ENCODE measurements around the gene MLEC. TPM values are rescaled to one million over a fixed set of nuclear protein-coding genes. Genes with fewer than 3 reads are reported as not detected.

Gene MLEC
- total RNA-seq, 1 donor from 2014 or later: 35.5 TPM

GRCh38 chr12:120689397-120690082, 2.6 kb downstream of the MLEC start:
- FAIRE-seq: no peak
- no peak for DNase-seq (ENCODE audit: low spot score in 2 of 2)

DNA sequence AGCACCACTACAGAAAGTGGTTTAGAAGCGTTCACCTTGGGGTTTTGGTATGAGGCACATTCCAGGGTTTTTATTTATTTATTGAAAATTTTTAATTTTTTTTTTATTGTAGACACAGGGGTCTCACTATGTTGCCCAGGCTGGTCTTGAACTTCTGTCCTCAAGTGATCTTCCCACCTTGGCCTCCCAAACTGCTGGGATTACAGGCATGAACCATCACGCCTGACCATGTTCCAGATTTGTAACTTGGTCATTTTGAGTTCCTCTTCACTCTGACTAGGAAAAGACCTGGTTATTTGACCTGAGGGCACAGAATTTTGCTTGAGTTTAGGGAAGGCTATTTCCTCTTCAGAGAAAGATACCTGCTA, 3.1 kb downstream of the MLEC start:
- no peak for FAIRE-seq

DNA sequence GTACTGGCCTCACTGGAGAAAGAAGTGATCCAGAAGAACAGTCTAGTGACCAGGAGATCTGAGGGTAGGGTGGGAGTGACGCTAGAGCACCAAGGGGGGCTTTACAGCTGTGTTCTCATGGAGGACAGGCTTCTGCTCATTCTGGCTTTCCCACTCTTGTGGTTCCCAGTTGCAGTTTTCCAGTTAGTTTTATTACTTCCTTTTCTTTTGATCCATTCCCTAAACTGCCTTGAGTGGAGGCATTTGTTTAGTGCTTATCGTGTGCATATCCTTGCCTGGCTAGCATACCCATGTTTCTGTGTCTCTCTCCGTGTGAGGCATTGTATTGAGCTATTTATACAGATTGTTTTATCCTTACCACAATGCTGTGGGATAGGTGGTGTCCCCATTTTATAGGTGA, 4.0 kb downstream of the MLEC start:
- DNase-seq (ENCODE audit: low spot score in 2 of 2): no peak
- no peak for FAIRE-seq

More for the DNA sequence above, 3.1 kb downstream of the MLEC start:
- no peak for DNase-seq (ENCODE audit: low spot score in 2 of 2)

GRCh38 chr12:120692524-120693033, 5.6 kb downstream of the MLEC start:
- FAIRE-seq (no peak), DNase-seq (ENCODE audit: low spot score in 2 of 2) (no peak)

GRCh38 chr12:120693848-120694247, 6.9 kb downstream of the MLEC start:
- DNase-seq (ENCODE audit: low spot score in 2 of 2): no peak
- no peak for FAIRE-seq

DNA sequence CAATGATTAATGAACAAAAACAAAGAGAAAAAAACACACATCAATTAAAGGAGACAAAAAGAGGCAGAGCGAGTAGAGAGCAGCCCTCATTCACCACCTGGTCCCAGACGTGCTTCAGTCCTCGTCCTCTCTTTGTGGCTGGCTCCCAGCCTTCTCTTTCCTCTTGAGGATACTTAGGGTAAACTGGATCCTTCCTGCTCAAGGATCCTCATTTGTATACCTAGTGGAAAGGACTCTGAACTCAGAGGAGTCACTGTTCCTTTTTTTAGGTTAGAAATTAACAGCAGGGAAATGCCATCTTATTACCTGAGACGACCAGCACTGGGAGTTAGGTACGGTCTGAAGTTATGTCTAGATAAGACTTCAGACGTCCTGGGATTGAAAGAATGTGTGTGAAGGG, 9.7 kb downstream of the MLEC start:
- FAIRE-seq (no peak), DNase-seq (ENCODE audit: low spot score in 2 of 2) (no peak)

DNA sequence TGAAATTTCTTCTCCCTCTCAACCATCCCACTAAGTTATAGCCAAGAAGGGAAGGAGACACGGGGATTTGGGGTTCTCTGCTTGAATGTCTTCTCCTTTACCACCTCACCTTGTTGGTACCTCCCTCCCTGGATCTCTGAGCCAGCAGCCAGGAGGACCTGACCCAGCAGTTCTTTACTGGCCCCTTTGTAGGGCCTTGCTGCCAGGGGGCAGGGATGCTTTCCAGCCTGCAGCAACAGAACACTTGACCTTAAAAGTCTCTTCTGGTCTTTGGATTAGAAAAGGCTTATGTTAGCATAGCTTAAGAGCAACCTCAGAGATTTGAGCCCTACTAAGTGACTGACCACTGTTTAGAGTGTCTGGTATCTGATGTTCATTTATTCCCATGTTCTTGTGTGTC, 10.4 kb downstream of the MLEC start:
- FAIRE-seq (no peak), DNase-seq (ENCODE audit: low spot score in 2 of 2) (no peak)

- no peak for DNase-seq (ENCODE audit: low spot score in 2 of 2)
- FAIRE-seq: no peak
Observed at GRCh38 chr12:120698665-120699064, 11.7 kb downstream of the MLEC start.

- FAIRE-seq (no peak), DNase-seq (ENCODE audit: low spot score in 2 of 2) (no peak)
Observed at GRCh38 chr12:120699553-120699952, 12.6 kb downstream of the MLEC start.

GRCh38 chr12:120700886-120701285, 13.9 kb downstream of the MLEC start:
- FAIRE-seq: no peak
- no peak for DNase-seq (ENCODE audit: low spot score in 2 of 2)

DNA sequence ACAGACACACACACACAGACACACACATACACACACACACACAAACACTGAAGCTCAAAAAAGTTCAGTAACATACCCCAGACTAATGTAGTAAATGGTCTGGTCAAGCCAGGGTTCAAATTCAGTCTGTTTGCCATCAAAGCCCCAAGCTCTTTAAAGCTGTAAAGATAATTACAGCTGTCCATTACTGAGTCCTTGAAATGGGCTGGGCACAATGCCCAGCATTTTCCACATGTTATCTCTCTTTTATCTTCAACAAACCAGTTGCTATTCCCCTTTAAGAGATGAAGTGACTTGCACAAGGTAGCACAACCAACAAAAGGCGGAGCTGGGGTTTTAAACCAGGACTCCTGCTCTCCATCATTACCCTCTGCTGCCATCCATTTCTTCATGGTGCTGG, 15.7 kb downstream of the MLEC start:
- FAIRE-seq: no peak
- no peak for DNase-seq (ENCODE audit: low spot score in 2 of 2)

DNA sequence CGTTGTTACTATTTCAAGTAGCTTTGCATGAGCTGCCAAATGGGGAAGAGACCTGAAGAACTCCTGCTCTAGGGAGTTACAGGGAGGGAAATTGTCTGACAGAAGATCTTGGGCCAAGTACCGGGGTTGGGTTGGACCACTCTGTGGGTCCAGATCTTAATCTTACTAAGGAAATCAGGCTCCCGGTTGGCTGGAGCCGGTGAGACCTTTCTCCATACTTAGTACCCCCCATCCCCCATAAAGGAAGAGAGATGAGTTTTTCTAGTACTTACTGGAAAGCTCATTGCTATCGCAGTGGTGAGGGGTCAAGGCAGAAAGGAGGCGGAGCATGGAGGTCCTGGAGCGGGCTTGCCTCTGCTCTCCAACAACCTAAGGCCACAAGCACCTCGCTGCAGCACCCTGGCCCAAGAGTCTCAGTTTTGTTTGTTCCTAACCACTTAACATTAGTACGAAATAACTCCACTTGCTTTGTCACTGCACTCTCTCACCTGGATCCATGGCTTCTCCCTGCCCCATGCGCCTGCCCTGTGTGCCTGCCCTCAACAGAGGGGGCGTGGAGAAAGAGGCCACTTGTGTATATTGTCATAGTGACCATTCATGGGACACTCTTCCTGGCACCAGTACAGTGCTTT, 16.5 kb downstream of the MLEC start:
- FAIRE-seq: no peak

GRCh38 chr12:120705618-120706017, 18.7 kb downstream of the MLEC start:
- no peak for DNase-seq (ENCODE audit: low spot score in 2 of 2)
- FAIRE-seq: no peak

More for the DNA sequence above, 16.5 kb downstream of the MLEC start:
- no peak for DNase-seq (ENCODE audit: low spot score in 2 of 2)

- DNase-seq (ENCODE audit: low spot score in 2 of 2) (no peak), FAIRE-seq (no peak)
Observed at GRCh38 chr12:120706029-120706428, 19.1 kb downstream of the MLEC start.

GRCh38 chr12:120708651-120709050, 21.7 kb downstream of the MLEC start:
- DNase-seq (ENCODE audit: low spot score in 2 of 2) (no peak), FAIRE-seq (no peak)

DNA sequence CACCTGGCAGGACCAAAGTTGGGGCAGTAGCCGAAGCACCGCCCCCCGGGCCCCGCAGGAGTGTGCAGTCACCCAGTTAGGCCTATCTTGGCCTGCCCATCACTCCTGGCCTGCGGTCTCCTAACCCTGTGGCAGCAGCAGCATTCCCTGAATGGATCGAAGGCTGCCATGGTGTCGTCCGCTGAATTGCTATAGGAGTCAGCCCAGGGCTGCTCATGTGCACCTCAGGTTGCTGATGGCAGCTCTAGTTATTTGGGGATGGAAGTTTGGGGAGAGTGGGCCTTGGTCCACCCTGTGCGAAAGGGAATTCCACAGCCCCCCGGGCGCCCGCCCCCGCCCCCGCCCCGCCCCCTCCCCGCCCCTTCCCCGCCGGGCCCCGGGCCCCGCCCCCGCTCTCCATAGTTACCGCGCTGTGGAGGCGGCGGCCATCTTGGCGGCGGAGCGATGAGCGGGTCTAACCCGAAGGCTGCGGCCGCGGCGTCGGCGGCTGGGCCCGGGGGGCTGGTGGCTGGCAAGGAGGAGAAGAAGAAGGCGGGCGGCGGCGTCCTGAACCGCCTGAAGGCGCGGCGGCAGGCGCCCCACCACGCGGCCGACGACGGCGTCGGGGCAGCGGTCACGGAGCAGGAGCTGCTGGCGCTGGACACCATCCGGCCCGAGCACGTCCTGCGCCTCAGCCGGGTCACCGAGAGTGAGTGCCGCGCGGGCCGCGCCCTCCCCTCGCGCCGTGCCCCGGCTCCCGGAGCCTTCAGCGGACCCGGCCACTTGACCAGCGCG, 23.3 kb downstream of the MLEC start, which contains the start of gene UNC119B:
TSS of gene UNC119B (plus strand) at position 428 of the 774 bp plus-strand sequence. CDS start at position 445, 17 bp downstream.
- no peak for FAIRE-seq
- DNase-seq (ENCODE audit: low spot score in 2 of 2): peak; percentile 86 to 90

DNA sequence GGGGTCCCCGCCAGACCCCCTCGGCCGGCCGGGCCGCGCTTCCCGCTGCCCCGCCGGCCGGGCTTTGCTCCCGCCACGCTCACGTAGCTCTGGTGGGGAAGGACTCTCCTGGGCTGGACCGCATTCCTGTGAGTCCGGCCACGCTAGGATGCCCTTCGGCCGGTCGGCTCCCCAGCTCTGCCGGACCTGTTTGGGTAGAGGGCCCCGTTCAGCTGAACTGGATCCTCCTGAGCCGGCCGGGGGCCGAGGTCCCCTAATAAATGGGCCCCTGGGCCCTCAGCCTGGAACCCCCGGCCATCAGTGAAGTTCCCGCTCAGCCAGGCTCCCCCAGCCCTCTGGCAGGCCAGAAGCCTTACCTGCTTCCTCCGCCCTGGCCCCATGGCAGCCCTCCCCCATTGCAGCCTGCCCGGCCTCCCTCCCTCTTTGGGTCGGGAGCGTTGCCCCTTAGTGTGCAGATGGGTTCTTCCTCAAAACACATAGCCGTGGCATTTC, 23.9 kb downstream of the MLEC start:
- DNase-seq (ENCODE audit: low spot score in 2 of 2) (peak in 1 of 2 donors; percentile 27), FAIRE-seq (no peak)

DNA sequence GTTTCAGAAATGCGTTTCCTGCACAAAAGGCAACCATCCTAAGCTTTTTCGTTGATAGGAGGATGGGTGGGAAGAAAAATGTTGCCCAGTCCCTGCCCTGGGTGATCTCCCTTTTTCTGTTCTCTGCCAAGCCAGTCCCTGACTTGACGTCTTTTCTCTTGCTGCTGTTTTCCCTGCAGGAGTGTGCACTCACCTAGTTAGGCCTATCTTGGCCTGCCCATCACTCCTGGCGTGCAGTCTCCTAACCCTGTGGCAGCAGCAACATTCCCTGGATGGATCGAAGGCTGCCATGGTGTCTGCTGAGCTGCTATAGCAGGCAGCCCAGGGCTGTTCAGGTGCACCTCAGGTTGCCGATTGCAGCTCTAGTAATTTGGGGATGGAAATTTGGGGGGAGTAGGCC, 24.5 kb downstream of the MLEC start:
- FAIRE-seq: no peak

DNA sequence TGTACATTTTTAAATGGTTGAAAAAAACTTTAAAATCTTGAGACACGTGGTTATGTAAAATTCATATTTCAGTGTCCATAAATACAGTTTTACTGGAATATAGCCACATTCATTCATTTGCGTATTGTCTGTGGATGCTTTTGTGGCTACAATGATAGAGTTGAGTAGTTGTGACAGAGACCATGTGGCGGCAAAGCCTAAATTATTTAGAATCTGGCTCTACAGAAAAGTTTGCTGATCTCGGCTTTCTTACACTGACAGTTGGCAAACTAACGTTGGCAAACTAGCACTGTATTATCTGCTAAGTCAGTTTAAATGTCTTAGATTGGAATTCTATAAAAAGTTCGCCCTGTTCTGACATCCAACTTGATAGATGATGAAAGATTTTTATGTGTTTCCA, 25.7 kb downstream of the MLEC start:
- no peak for DNase-seq (ENCODE audit: low spot score in 2 of 2)
- FAIRE-seq: no peak

More for the DNA sequence above, 24.5 kb downstream of the MLEC start:
- DNase-seq (ENCODE audit: low spot score in 2 of 2): no peak

DNA sequence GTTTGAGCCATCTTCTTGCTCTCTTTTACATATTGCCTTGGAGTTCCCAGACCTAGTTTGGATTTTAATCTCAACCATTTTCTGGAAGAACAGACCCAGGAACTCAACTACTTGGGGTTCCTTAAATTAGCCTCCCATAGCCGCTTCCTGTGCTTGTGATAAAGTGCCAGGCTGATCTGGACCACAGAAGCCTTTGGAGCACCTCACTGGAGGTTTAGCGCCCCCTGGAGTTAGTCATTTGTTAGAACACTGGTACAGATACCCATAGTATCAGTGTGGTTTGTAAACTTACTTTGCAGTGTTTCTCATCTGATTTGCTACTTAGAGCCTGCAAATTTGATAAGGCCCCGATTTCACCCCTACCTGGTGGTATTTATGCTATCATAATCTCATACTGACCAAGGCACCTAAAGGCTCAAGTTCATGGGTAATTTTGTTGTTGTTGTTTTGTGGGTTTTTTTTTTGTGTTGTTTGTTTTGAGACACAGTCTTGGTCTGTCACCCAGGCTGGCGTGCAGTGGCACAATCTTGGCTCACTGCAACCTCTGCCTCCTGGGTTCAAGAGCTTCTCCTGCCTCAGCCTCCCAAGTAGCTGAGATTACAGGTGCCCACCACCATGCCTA, 27.0 kb downstream of the MLEC start:
- DNase-seq (ENCODE audit: low spot score in 2 of 2) (peak; percentile 69 to 75), FAIRE-seq (no peak)

GRCh38 chr12:120718055-120718454, 31.1 kb downstream of the MLEC start:
- DNase-seq (ENCODE audit: low spot score in 2 of 2) (no peak), FAIRE-seq (no peak)
